ENCODE results near the gene TMEM213. TPM values are rescaled to one million over a fixed set of nuclear protein-coding genes. Genes with fewer than 3 reads are reported as not detected.

Gene TMEM213
- polyA plus RNA-seq, 1 donor from 2014 or later, result not detected

- Histone ChIP-seq H3K36me3 (ENCODE audit: insufficient read depth, low read length) (peaks cover 22% of the 10 kb centered on the region), H3F3A (ENCODE audit: insufficient read depth, low read length, poor library complexity, severe bottlenecking) (no peaks in the 10 kb centered on the region), H3K4me3 (ENCODE audit: low read length) (no peak overlapping the region), H2AFZ (ENCODE audit: low read depth, low read length) (no peak overlapping the region), H3K4me2 (ENCODE audit: low read length) (no peak overlapping the region), H3K9me2 (ENCODE audit: insufficient read depth, low read length) (no peaks in the 10 kb centered on the region), H3K27me3 (ENCODE audit: insufficient read depth, low read depth, low read length) (no peaks in the 10 kb centered on the region), H3K79me2 (replicated peaks; ENCODE audit: insufficient read depth, low read length) (no peaks in the 10 kb centered on the region), H3K9me3 (ENCODE audit: low read length) (no peaks in the 10 kb centered on the region), H3K9ac (ENCODE audit: low read length) (no peak overlapping the region), H4K20me1 (ENCODE audit: insufficient read depth) (no peaks in the 10 kb centered on the region), H3K27ac (ENCODE audit: low read length) (no peak overlapping the region)
- TF ChIP-seq, protein P1, sequence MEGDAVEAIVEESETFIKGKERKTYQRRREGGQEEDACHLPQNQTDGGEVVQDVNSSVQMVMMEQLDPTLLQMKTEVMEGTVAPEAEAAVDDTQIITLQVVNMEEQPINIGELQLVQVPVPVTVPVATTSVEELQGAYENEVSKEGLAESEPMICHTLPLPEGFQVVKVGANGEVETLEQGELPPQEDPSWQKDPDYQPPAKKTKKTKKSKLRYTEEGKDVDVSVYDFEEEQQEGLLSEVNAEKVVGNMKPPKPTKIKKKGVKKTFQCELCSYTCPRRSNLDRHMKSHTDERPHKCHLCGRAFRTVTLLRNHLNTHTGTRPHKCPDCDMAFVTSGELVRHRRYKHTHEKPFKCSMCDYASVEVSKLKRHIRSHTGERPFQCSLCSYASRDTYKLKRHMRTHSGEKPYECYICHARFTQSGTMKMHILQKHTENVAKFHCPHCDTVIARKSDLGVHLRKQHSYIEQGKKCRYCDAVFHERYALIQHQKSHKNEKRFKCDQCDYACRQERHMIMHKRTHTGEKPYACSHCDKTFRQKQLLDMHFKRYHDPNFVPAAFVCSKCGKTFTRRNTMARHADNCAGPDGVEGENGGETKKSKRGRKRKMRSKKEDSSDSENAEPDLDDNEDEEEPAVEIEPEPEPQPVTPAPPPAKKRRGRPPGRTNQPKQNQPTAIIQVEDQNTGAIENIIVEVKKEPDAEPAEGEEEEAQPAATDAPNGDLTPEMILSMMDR (IDR thresholded peaks at IDR 0.05; ENCODE audit: poor library complexity, severe bottlenecking), result no peak
- TF ChIP-seq EZH2 (IDR thresholded peaks at IDR 0.05; ENCODE audit: borderline replicate concordance, insufficient read depth, low read length, poor library complexity, severe bottlenecking) (no peak), EP300 (conservative IDR thresholded peaks at IDR 0.05; ENCODE audit: poor library complexity, severe bottlenecking) (no peak), POLR2AphosphoS5 (IDR thresholded peaks at IDR 0.05) (no peak), TAF1 (IDR thresholded peaks at IDR 0.05; ENCODE audit: low read depth) (no peak), SMC3 (conservative IDR thresholded peaks at IDR 0.05; ENCODE audit: poor library complexity) (no peak), MXI1 (conservative IDR thresholded peaks at IDR 0.05; ENCODE audit: poor library complexity, severe bottlenecking) (no peak), RAD21 (conservative IDR thresholded peaks at IDR 0.05) (no peak)
- TF ChIP-seq, protein P2, sequence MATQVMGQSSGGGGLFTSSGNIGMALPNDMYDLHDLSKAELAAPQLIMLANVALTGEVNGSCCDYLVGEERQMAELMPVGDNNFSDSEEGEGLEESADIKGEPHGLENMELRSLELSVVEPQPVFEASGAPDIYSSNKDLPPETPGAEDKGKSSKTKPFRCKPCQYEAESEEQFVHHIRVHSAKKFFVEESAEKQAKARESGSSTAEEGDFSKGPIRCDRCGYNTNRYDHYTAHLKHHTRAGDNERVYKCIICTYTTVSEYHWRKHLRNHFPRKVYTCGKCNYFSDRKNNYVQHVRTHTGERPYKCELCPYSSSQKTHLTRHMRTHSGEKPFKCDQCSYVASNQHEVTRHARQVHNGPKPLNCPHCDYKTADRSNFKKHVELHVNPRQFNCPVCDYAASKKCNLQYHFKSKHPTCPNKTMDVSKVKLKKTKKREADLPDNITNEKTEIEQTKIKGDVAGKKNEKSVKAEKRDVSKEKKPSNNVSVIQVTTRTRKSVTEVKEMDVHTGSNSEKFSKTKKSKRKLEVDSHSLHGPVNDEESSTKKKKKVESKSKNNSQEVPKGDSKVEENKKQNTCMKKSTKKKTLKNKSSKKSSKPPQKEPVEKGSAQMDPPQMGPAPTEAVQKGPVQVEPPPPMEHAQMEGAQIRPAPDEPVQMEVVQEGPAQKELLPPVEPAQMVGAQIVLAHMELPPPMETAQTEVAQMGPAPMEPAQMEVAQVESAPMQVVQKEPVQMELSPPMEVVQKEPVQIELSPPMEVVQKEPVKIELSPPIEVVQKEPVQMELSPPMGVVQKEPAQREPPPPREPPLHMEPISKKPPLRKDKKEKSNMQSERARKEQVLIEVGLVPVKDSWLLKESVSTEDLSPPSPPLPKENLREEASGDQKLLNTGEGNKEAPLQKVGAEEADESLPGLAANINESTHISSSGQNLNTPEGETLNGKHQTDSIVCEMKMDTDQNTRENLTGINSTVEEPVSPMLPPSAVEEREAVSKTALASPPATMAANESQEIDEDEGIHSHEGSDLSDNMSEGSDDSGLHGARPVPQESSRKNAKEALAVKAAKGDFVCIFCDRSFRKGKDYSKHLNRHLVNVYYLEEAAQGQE (IDR thresholded peaks at IDR 0.05; ENCODE audit: borderline replicate concordance), result no peak
Measured at GRCh38 chr7:138854115-138854645, 56.4 kb downstream of the TMEM213 start.

DNA sequence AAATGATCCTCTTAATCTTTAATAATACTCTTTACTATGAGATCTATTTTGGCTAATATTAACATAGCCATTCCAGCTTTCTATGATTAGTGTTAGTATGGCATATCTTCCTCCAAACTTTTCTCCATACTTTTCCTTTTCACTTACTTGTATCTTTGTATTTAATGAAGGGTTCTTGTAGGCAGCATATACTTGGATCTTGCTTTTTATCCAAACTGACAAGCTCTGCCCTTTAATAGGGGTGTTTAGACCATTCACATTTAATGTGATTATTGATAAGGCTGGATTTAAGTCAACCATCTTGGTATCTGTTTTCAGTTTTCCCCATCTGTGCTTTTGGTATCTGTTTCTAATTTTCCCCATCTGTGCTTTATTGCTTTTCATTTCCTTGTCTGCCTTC lies 59.9 kb downstream of the TMEM213 start:
- Histone ChIP-seq H2AFZ (ENCODE audit: low read depth, low read length) (no peak overlapping the region), H3K36me3 (ENCODE audit: insufficient read depth, low read length) (peaks cover 26% of the 10 kb centered on the region), H3K9me2 (ENCODE audit: insufficient read depth, low read length) (no peaks in the 10 kb centered on the region), H3K9me3 (ENCODE audit: low read length) (no peaks in the 10 kb centered on the region), H3K4me2 (ENCODE audit: low read length) (no peak overlapping the region), H3F3A (ENCODE audit: insufficient read depth, low read length, poor library complexity, severe bottlenecking) (no peaks in the 10 kb centered on the region), H3K4me3 (ENCODE audit: low read length) (no peak overlapping the region), H4K20me1 (ENCODE audit: insufficient read depth) (no peaks in the 10 kb centered on the region), H3K27ac (ENCODE audit: low read length) (no peak overlapping the region), H3K27me3 (ENCODE audit: insufficient read depth, low read depth, low read length) (no peaks in the 10 kb centered on the region), H3K9ac (ENCODE audit: low read length) (no peak overlapping the region), H3K79me2 (replicated peaks; ENCODE audit: insufficient read depth, low read length) (no peaks in the 10 kb centered on the region)
- TF ChIP-seq RAD21 (conservative IDR thresholded peaks at IDR 0.05), result no peak

DNA sequence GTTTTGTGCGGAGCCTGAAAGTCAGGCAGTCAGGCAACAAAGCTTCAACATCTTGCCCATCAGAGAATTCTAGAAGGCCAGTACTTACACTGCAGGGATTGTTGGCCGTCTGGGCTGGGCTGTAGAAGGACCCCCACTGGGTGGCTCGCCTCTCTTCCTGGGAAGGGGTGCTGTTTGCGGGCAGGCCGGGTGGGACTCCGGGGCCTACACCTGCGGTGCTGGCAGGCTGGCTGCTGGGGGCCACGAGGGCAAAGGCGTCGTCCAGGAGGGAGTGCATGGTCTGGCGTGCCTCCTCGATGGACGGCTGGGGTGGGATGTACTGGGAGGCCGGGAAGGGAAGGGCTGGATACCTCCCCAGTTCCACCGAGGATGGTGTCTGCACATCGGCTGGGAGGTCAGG lies 63.3 kb downstream of the TMEM213 start:
- Histone ChIP-seq H3K27me3 (ENCODE audit: insufficient read depth, low read depth, low read length) (no peaks in the 10 kb centered on the region), H3F3A (ENCODE audit: insufficient read depth, low read length, poor library complexity, severe bottlenecking) (no peaks in the 10 kb centered on the region), H3K27ac (ENCODE audit: low read length) (no peak overlapping the region), H3K9ac (ENCODE audit: low read length) (no peak overlapping the region), H2AFZ (ENCODE audit: low read depth, low read length) (no peak overlapping the region), H3K4me3 (ENCODE audit: low read length) (no peak overlapping the region), H4K20me1 (ENCODE audit: insufficient read depth) (no peaks in the 10 kb centered on the region), H3K36me3 (ENCODE audit: insufficient read depth, low read length) (peaks cover 28% of the 10 kb centered on the region), H3K79me2 (replicated peaks; ENCODE audit: insufficient read depth, low read length) (no peaks in the 10 kb centered on the region), H3K9me2 (ENCODE audit: insufficient read depth, low read length) (no peaks in the 10 kb centered on the region), H3K9me3 (ENCODE audit: low read length) (no peaks in the 10 kb centered on the region), H3K4me2 (ENCODE audit: low read length) (no peak overlapping the region)
- no peak for TF ChIP-seq POLR2AphosphoS5 (IDR thresholded peaks at IDR 0.05)
- no peak for TF ChIP-seq RAD21 (conservative IDR thresholded peaks at IDR 0.05)
- no peak for TF ChIP-seq EZH2 (IDR thresholded peaks at IDR 0.05; ENCODE audit: borderline replicate concordance, insufficient read depth, low read length, poor library complexity, severe bottlenecking)
- TF ChIP-seq, protein P1 (IDR thresholded peaks at IDR 0.05; ENCODE audit: poor library complexity, severe bottlenecking), result no peak
- no peak for TF ChIP-seq EP300 (conservative IDR thresholded peaks at IDR 0.05; ENCODE audit: poor library complexity, severe bottlenecking)
- no peak for TF ChIP-seq MXI1 (conservative IDR thresholded peaks at IDR 0.05; ENCODE audit: poor library complexity, severe bottlenecking)
- no peak for TF ChIP-seq TAF1 (IDR thresholded peaks at IDR 0.05; ENCODE audit: low read depth)
- TF ChIP-seq, protein P2 (IDR thresholded peaks at IDR 0.05; ENCODE audit: borderline replicate concordance), result no peak
- TF ChIP-seq SMC3 (conservative IDR thresholded peaks at IDR 0.05; ENCODE audit: poor library complexity), result no peak
